GM21576 (cell line): ENCODE results near the gene PDE4D.
"Not testable (repeated sequence)": the region's sequence is repeated elsewhere in the genome, so short reads cannot be mapped to it uniquely, and the experiment has no call there.

Source experiments
- ATAC-seq: cut with Tn5 transposase; IDR thresholded peaks from one replicate; pipeline ENCODE4 v1.9.1; 2021; ENCODE audit warnings: mild to moderate bottlenecking, moderate library complexity; ENCODE audit not compliant: unreplicated experiment

Gene PDE4D

GRCh38 chr5:59317023-59317773 lies 576.3 kb downstream of the PDE4D start:
- no peak for ATAC-seq

- no peak for ATAC-seq
Observed at GRCh38 chr5:59312223-59312622, 581.3 kb downstream of the PDE4D start.

- not testable (repeated sequence) for ATAC-seq
Observed at GRCh38 chr5:59308685-59309084, 584.8 kb downstream of the PDE4D start.

- not testable (repeated sequence) for ATAC-seq
Observed at GRCh38 chr5:59303289-59303716, 590.2 kb downstream of the PDE4D start.

- ATAC-seq, result not testable (repeated sequence)
Observed at GRCh38 chr5:59302509-59302908, 591.0 kb downstream of the PDE4D start.

GRCh38 chr5:59301727-59302126 lies 591.8 kb downstream of the PDE4D start:
- ATAC-seq, result no peak

GRCh38 chr5:59300930-59301329 lies 592.6 kb downstream of the PDE4D start:
- ATAC-seq, result no peak

GRCh38 chr5:59299006-59299405 lies 594.5 kb downstream of the PDE4D start:
- no peak for ATAC-seq

GRCh38 chr5:59296317-59297264 lies 596.9 kb downstream of the PDE4D start:
- ATAC-seq, result no peak

- ATAC-seq, result no peak
Observed at GRCh38 chr5:59293700-59294099, 599.8 kb downstream of the PDE4D start.

- no peak for ATAC-seq
Observed at GRCh38 chr5:59291941-59292340, 601.6 kb downstream of the PDE4D start.

- ATAC-seq, result no peak
Observed at GRCh38 chr5:59287884-59288283, 605.6 kb downstream of the PDE4D start.

- ATAC-seq, result no peak
Observed at GRCh38 chr5:59287361-59287760, 606.2 kb downstream of the PDE4D start.

- no peak for ATAC-seq
Observed at GRCh38 chr5:59286510-59286909, 607.0 kb downstream of the PDE4D start.

GRCh38 chr5:59285300-59286016 lies 608.1 kb downstream of the PDE4D start:
- no peak for ATAC-seq

- no peak for ATAC-seq
Observed at GRCh38 chr5:59282726-59283125, 610.8 kb downstream of the PDE4D start.

- ATAC-seq, result no peak
Observed at GRCh38 chr5:59279979-59280378, 613.5 kb downstream of the PDE4D start.

GRCh38 chr5:59276917-59277372 lies 616.6 kb downstream of the PDE4D start:
- no peak for ATAC-seq

- no peak for ATAC-seq
Observed at GRCh38 chr5:59276325-59276675, 617.2 kb downstream of the PDE4D start.

GRCh38 chr5:59275510-59276324 lies 617.8 kb downstream of the PDE4D start:
- ATAC-seq, result no peak
